GM21367 (cell line): ENCODE data around the gene PAQR4.
"Not testable (repeated sequence)": the region's sequence is repeated elsewhere in the genome, so short reads cannot be mapped to it uniquely, and the experiment has no call there.

Experiments
- ATAC-seq: cut with Tn5 transposase; IDR thresholded peaks from one replicate; pipeline ENCODE4 v1.9.1; 2021; ENCODE audit not compliant: unreplicated experiment

The PAQR4 gene

GRCh38 chr16:2943716-2944115, 25.4 kb upstream of the PAQR4 start:
- ATAC-seq, result not testable (repeated sequence)

- no peak for ATAC-seq
Measured at GRCh38 chr16:2946649-2947048, 22.5 kb upstream of the PAQR4 start.

- no peak for ATAC-seq
Measured at GRCh38 chr16:2948807-2949704, 20.1 kb upstream of the PAQR4 start.

- ATAC-seq, result no peak
Measured at GRCh38 chr16:2949705-2950352, 19.3 kb upstream of the PAQR4 start.

GRCh38 chr16:2950353-2950724, 18.8 kb upstream of the PAQR4 start:
- ATAC-seq, result no peak

- no peak for ATAC-seq
Measured at GRCh38 chr16:2950773-2951172, 18.4 kb upstream of the PAQR4 start.

GRCh38 chr16:2952679-2953078, 16.5 kb upstream of the PAQR4 start:
- no peak for ATAC-seq

GRCh38 chr16:2953706-2954627, 15.2 kb upstream of the PAQR4 start:
- no peak for ATAC-seq

GRCh38 chr16:2954656-2955381, 14.3 kb upstream of the PAQR4 start:
- no peak for ATAC-seq

GRCh38 chr16:2955438-2955778, 13.7 kb upstream of the PAQR4 start:
- ATAC-seq, result no peak

- no peak for ATAC-seq
Measured at GRCh38 chr16:2955779-2956578, 13.2 kb upstream of the PAQR4 start.

GRCh38 chr16:2956579-2956956, 12.6 kb upstream of the PAQR4 start:
- ATAC-seq, result no peak

- no peak for ATAC-seq
Measured at GRCh38 chr16:2959206-2959605, 9.9 kb upstream of the PAQR4 start.

- ATAC-seq, result no peak
Measured at GRCh38 chr16:2960183-2961010, 8.8 kb upstream of the PAQR4 start.

GRCh38 chr16:2962334-2963073, 6.6 kb upstream of the PAQR4 start:
- ATAC-seq, result no peak

- no peak for ATAC-seq
Measured at GRCh38 chr16:2963074-2963722, 6.0 kb upstream of the PAQR4 start.

GRCh38 chr16:2963723-2964474, 5.2 kb upstream of the PAQR4 start, which contains the start of gene KREMEN2:
Gene KREMEN2, plus strand, starts transcription at chr16:2964275. Its CDS starts 246 bp downstream, at chr16:2964521.
- no peak for ATAC-seq
